Measurements from ENCODE around the gene DNAJC16. TPM values are rescaled to one million over a fixed set of nuclear protein-coding genes. Genes with fewer than 3 reads are reported as not detected.

Gene DNAJC16
- total and polyA plus RNA-seq, 2 donors (not counting 1 experiment from before 2014, with no cell fraction given): 18.8 to 18.9 TPM

GRCh38 chr1:15550573-15550972 lies 23.9 kb downstream of the DNAJC16 start:
- Histone ChIP-seq H3K79me2 (ENCODE audit: control insufficient read depth, insufficient read depth, low read length) (no peaks in the 10 kb centered on the region), H3K27me3 (ENCODE audit: control insufficient read depth, insufficient read depth, low read length) (no peaks in the 10 kb centered on the region), H2AFZ (ENCODE audit: low read length) (no peak overlapping the region), H4K20me1 (ENCODE audit: control insufficient read depth, extremely low read depth, insufficient read depth, low read length) (no peaks in the 10 kb centered on the region), H3K9me3 (ENCODE audit: control insufficient read depth, insufficient read depth, low read depth, low read length) (no peaks in the 10 kb centered on the region), H3K4me2 (ENCODE audit: extremely low read depth, insufficient read depth, low read length) (no peak overlapping the region), H3K4me3 (replicated peaks in 1 of 4; ENCODE audit: control extremely low read depth in 1 of 4, insufficient read depth in 1 of 4, low read depth in 3 of 4, low read length in 4 of 4) (no peak overlapping the region), H3K9ac (ENCODE audit: insufficient read depth, low read length) (no peak overlapping the region), H3K27ac (ENCODE audit: insufficient read depth, low read length) (no peak overlapping the region), H3K36me3 (ENCODE audit: control insufficient read depth, insufficient read depth, low read length) (peaks cover 3% of the 10 kb centered on the region), H3K4me1 (ENCODE audit: control insufficient read depth, extremely low read depth, insufficient read depth, low read length) (no peaks in the 10 kb centered on the region)
- no peak for DNase-seq (ENCODE audit: low read depth in 2 of 2)
- TF ChIP-seq EZH2 (IDR thresholded peaks at IDR 0.05; ENCODE audit: low read length, missing control alignments): no peak
- no peak for TF ChIP-seq CTCF (conservative IDR thresholded peaks at IDR 0.05 in 1 of 2, IDR thresholded peaks at IDR 0.05 in 1 of 2; ENCODE audit: low read depth in 1 of 2, low read length in 2 of 2)

- no peak for DNase-seq (ENCODE audit: low read depth in 2 of 2)
- H3K4me3 ChIP-seq (replicated peaks in 1 of 4; ENCODE audit: control extremely low read depth in 1 of 4, insufficient read depth in 1 of 4, low read depth in 3 of 4, low read length in 4 of 4): no peak overlapping the region
- H3K27me3 ChIP-seq (ENCODE audit: control insufficient read depth, insufficient read depth, low read length): no peaks in the 10 kb centered on the region
- H4K20me1 ChIP-seq (ENCODE audit: control insufficient read depth, extremely low read depth, insufficient read depth, low read length): no peaks in the 10 kb centered on the region
- no peaks in the 10 kb centered on the region for H3K79me2 ChIP-seq (ENCODE audit: control insufficient read depth, insufficient read depth, low read length)
- no peak overlapping the region for H3K9ac ChIP-seq (ENCODE audit: insufficient read depth, low read length)
- no peaks in the 10 kb centered on the region for H3K9me3 ChIP-seq (ENCODE audit: control insufficient read depth, insufficient read depth, low read depth, low read length)
- H3K4me1 ChIP-seq (ENCODE audit: control insufficient read depth, extremely low read depth, insufficient read depth, low read length): no peaks in the 10 kb centered on the region
- H3K4me2 ChIP-seq (ENCODE audit: extremely low read depth, insufficient read depth, low read length): no peak overlapping the region
- H3K27ac ChIP-seq (ENCODE audit: insufficient read depth, low read length): no peak overlapping the region
- TF ChIP-seq EZH2 (IDR thresholded peaks at IDR 0.05; ENCODE audit: low read length, missing control alignments) (no peak), CTCF (conservative IDR thresholded peaks at IDR 0.05 in 1 of 2, IDR thresholded peaks at IDR 0.05 in 1 of 2; ENCODE audit: low read depth in 1 of 2, low read length in 2 of 2) (no peak)
- H3K36me3 ChIP-seq (ENCODE audit: control insufficient read depth, insufficient read depth, low read length): peaks cover 1% of the 10 kb centered on the region
- no peak overlapping the region for H2AFZ ChIP-seq (ENCODE audit: low read length)
These were observed 30.4 kb downstream of the DNAJC16 start for GRCh38 chr1:15557008-15557407.

GRCh38 chr1:15557594-15557993 lies 30.9 kb downstream of the DNAJC16 start:
- Histone ChIP-seq H3K9ac (ENCODE audit: insufficient read depth, low read length) (no peak overlapping the region), H3K27me3 (ENCODE audit: control insufficient read depth, insufficient read depth, low read length) (no peaks in the 10 kb centered on the region), H3K9me3 (ENCODE audit: control insufficient read depth, insufficient read depth, low read depth, low read length) (no peaks in the 10 kb centered on the region), H3K4me1 (ENCODE audit: control insufficient read depth, extremely low read depth, insufficient read depth, low read length) (no peaks in the 10 kb centered on the region), H3K36me3 (ENCODE audit: control insufficient read depth, insufficient read depth, low read length) (peaks cover 4% of the 10 kb centered on the region), H3K4me2 (ENCODE audit: extremely low read depth, insufficient read depth, low read length) (no peak overlapping the region), H3K79me2 (ENCODE audit: control insufficient read depth, insufficient read depth, low read length) (no peaks in the 10 kb centered on the region), H4K20me1 (ENCODE audit: control insufficient read depth, extremely low read depth, insufficient read depth, low read length) (no peaks in the 10 kb centered on the region), H2AFZ (ENCODE audit: low read length) (no peak overlapping the region), H3K27ac (ENCODE audit: insufficient read depth, low read length) (no peak overlapping the region), H3K4me3 (replicated peaks in 1 of 4; ENCODE audit: control extremely low read depth in 1 of 4, insufficient read depth in 1 of 4, low read depth in 3 of 4, low read length in 4 of 4) (no peak overlapping the region)
- no peak for DNase-seq (ENCODE audit: low read depth in 2 of 2)
- no peak for TF ChIP-seq CTCF (conservative IDR thresholded peaks at IDR 0.05 in 1 of 2, IDR thresholded peaks at IDR 0.05 in 1 of 2; ENCODE audit: low read depth in 1 of 2, low read length in 2 of 2)
- no peak for TF ChIP-seq EZH2 (IDR thresholded peaks at IDR 0.05; ENCODE audit: low read length, missing control alignments)
